Esophagus muscularis mucosa (tissue), 4 donors: ENCODE data around the gene PRTN3. TPM values are rescaled to one million over a fixed set of nuclear protein-coding genes. Genes with fewer than 3 reads are reported as not detected.

Experiments
- DNase-seq: peaks from one replicate; pipeline ENCODE4 v3.0.0-alpha.2; 2017; ENCODE audit errors: extremely low spot score
- H3K27ac ChIP-seq, 4 donors: fragments of 200-600 bp; sonication (generic); replicated peaks in 1 of 4; 1 replicate in 3 of 4; 2 replicates in 1 of 4; pipeline ENCODE4 v1.5.1; 2016 to 2019; ENCODE audit warnings: mild to moderate bottlenecking in 1 of 4
- H3K27me3 ChIP-seq, 4 donors: fragments of 200-600 bp; sonication (generic); one replicate each; pipeline versions ENCODE4 v1.5.1 to v1.6.0; 2016 to 2019
- H3K36me3 ChIP-seq, 4 donors: fragments of 200-600 bp; sonication (generic); one replicate each; pipeline ENCODE4 v1.5.1; 2016 to 2019
- H3K4me1 ChIP-seq, 4 donors: fragments of 200-600 bp; sonication (generic); one replicate each; pipeline ENCODE4 v1.5.1; 2016 to 2019
- H3K4me3 ChIP-seq, 4 donors: fragments of 200-600 bp; sonication (generic); 1 replicate in 2 of 4; 2 replicates in 2 of 4; pipeline ENCODE4 v1.5.1; 2016 to 2019; ENCODE audit warnings: mild to moderate bottlenecking in 4 of 4, moderate library complexity in 1 of 4
- H3K9me3 ChIP-seq, 4 donors: fragments of 200-600 bp; sonication (generic); 1 replicate in 3 of 4; 2 replicates in 1 of 4; pipeline ENCODE4 v1.5.1; 2016 to 2019
- CTCF ChIP-seq, 3 experiments: fragments of 200-600 bp in 2 of 3; fragments of 450-650 bp in 1 of 3; sonication (generic) in 2 of 3; IDR thresholded peaks; one replicate each; pipeline ENCODE4 v1.5.1; 2017 to 2019; ENCODE audit warnings: antibody characterized with exemption in 3 of 3, mild to moderate bottlenecking in 2 of 3, moderate library complexity in 1 of 3
- EP300 ChIP-seq: sonication (generic); formaldehyde crosslinking; IDR thresholded peaks from one replicate; pipeline ENCODE4 v1.6.1; 2017; ENCODE audit warnings: antibody characterized with exemption
- POLR2A ChIP-seq: fragments of 450-650 bp; IDR thresholded peaks from one replicate; pipeline ENCODE4 v1.6.1; 2017; ENCODE audit warnings: antibody characterized with exemption, moderate library complexity, mild to moderate bottlenecking, low read depth
- POLR2AphosphoS5 ChIP-seq, 2 donors: sonication (generic); formaldehyde crosslinking; IDR thresholded peaks; one replicate each; pipeline ENCODE4 v1.6.1; 2017; ENCODE audit warnings: antibody characterized with exemption in 2 of 2
- WGBS: methylation state at CpG from one replicate; pipeline ENCODE4 v1.1.5; 2018; 5-methylcytosine and 5-hydroxymethylcytosine counted together
- intact Hi-C: fragments of 100-400 bp; cut with DNase I; formaldehyde crosslinking; loops from one replicate; pipeline ENCODE4 v1.15.1; 2023
- total RNA-seq, 4 donors: library from RNA; depleted of rRNA; stranded (reverse); fragments of >200 nt; gene quantifications; one replicate each; pipeline versions ENCODE4 v1.1.0 to v1.2.1, GENCODE V29; 2016

The PRTN3 gene
- total RNA-seq, 4 donors from 2014 or later = 1.2 TPM; not detected in 3

- Histone ChIP-seq H3K36me3 (peaks cover 45 to 98% (median 87%) of the 10 kb centered on the region in 4 donors), H3K27me3 (no peaks in the 10 kb centered on the region), H3K27ac (no peak overlapping the region), H3K4me3 (no peak overlapping the region), H3K4me1 (no peaks in the 10 kb centered on the region), H3K9me3 (no peaks in the 10 kb centered on the region)
- TF ChIP-seq POLR2A = no peak
- no peak for TF ChIP-seq POLR2AphosphoS5 (IDR thresholded peaks at IDR 0.05)
- no peak for TF ChIP-seq EP300
- TF ChIP-seq CTCF (IDR thresholded peaks at IDR 0.05) = no peak
- DNase-seq = no peak
- WGBS = 86% methylated on average over 18 of the region's 37 CpGs
- intact Hi-C loops = no loop called here
Measured at GRCh38 chr19:879711-880438, 39.1 kb downstream of the PRTN3 start.

GRCh38 chr19:881385-882071 lies 40.7 kb downstream of the PRTN3 start:
- H3K27me3 ChIP-seq = no peaks in the 10 kb centered on the region
- no peaks in the 10 kb centered on the region for H3K9me3 ChIP-seq
- H3K4me3 ChIP-seq = no peak overlapping the region
- no peaks in the 10 kb centered on the region for H3K4me1 ChIP-seq
- no peak for DNase-seq
- no peak overlapping the region for H3K27ac ChIP-seq
- TF ChIP-seq POLR2A = no peak
- TF ChIP-seq POLR2AphosphoS5 (IDR thresholded peaks at IDR 0.05) = no peak
- no peak for TF ChIP-seq EP300
- TF ChIP-seq CTCF (IDR thresholded peaks at IDR 0.05) = no peak
- intact Hi-C loops = no loop called here
- H3K36me3 ChIP-seq = peaks cover 53 to 98% (median 87%) of the 10 kb centered on the region in 4 donors
- WGBS = 96% methylated on average over 31 of the region's 34 CpGs

GRCh38 chr19:882871-883497 lies 42.2 kb downstream of the PRTN3 start:
- intact Hi-C loops = no loop called here
- Histone ChIP-seq H3K36me3 (peaks cover 48 to 98% (median 89%) of the 10 kb centered on the region in 4 donors), H3K27ac (no peak overlapping the region), H3K4me1 (no peaks in the 10 kb centered on the region), H3K27me3 (no peaks in the 10 kb centered on the region), H3K4me3 (no peak overlapping the region), H3K9me3 (no peaks in the 10 kb centered on the region)
- 92% methylated on average over 25 of the region's 30 CpGs for WGBS
- DNase-seq = no peak
- TF ChIP-seq CTCF (IDR thresholded peaks at IDR 0.05) (no peak), EP300 (no peak), POLR2AphosphoS5 (IDR thresholded peaks at IDR 0.05) (no peak), POLR2A (no peak)

- peaks cover 52 to 100% (median 94%) of the 10 kb centered on the region in 4 donors for H3K36me3 ChIP-seq
- no peaks in the 10 kb centered on the region for H3K27me3 ChIP-seq
Measured at GRCh38 chr19:883661-884211, 42.9 kb downstream of the PRTN3 start.

More at GRCh38 chr19:883661-884211, 42.9 kb downstream of the PRTN3 start:
- 88% methylated on average over 14 of the region's 22 CpGs for WGBS
- intact Hi-C loops = no loop called here
- no peaks in the 10 kb centered on the region for H3K9me3 ChIP-seq
- H3K4me3 ChIP-seq = no peak overlapping the region
- no peak overlapping the region for H3K27ac ChIP-seq
- no peaks in the 10 kb centered on the region for H3K4me1 ChIP-seq
- no peak for DNase-seq
- TF ChIP-seq CTCF (IDR thresholded peaks at IDR 0.05) = no peak
- no peak for TF ChIP-seq POLR2AphosphoS5 (IDR thresholded peaks at IDR 0.05)
- no peak for TF ChIP-seq POLR2A
- no peak for TF ChIP-seq EP300
